Measurements from ENCODE around the gene ITGB8.
"Not testable (repeated sequence)": the region's sequence is repeated elsewhere in the genome, so short reads cannot be mapped to it uniquely, and the experiment has no call there.

The ITGB8 gene

DNA sequence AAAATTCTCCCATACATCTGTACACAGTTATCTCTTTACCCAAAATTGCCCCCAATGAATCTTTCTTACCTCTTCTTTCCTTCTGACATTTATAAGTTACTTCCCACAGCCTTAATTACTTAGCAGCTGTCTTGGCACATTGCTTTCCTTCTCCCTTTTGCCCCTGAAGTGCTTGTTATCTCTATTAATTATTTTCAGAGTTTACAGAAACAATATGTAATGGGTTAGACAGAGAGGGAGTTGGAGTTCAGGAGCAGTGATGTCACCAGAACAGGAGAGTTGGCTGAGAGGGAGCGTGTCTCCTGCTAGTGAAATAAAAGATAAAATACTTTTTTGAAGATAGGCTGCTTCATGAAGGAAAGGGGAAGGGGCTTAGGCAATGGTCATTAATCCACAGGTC, 57.4 kb downstream of the ITGB8 start:
- DNase-seq, result no peak

DNA sequence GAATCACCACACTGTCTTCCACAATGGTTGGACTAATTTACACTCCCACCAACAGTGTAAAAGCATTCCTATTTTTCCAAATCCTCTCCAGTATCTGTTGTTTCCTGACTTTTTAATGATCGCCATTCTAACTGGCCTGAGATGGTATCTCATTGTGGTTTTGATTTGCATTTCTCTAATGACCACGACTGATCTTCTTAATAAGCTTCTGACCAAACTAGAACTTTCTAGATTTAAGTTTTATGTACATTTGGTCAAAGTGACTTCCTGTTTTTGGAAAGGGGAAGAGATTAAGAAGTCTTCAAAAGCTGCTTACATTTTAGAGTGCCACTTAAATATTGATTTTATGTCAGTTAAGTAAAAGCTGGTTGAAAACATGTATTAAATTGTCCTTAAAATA, 58.5 kb downstream of the ITGB8 start:
- DNase-seq, result not testable (repeated sequence)

DNA sequence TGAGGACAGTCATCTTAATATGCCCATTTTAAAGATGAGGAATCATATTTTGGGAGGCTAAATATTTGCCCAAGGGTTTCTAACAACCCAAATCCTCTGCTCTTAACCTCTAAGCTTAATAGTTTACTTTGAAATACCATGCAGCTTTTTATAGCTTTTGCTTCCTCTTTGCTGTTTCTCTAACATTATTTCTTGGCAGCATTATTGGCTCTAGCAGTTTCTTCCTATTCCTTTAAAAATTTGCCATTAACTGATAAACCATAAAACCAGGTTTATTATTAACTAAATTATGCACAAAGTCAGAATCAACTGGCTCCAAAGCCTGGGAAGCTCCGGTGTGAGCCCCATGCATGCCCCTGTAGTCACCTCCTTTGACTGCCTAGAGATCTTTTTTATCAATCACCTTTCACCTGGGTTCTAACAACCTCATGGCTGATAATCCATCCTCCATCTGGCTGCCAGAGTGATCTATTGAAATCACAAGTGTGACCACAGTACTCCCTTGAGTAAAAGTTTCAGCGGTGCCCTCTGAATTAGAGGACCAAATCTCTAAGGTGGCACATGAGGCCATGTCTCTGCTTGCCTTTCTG, 62.4 kb downstream of the ITGB8 start:
- no peak for DNase-seq

DNA sequence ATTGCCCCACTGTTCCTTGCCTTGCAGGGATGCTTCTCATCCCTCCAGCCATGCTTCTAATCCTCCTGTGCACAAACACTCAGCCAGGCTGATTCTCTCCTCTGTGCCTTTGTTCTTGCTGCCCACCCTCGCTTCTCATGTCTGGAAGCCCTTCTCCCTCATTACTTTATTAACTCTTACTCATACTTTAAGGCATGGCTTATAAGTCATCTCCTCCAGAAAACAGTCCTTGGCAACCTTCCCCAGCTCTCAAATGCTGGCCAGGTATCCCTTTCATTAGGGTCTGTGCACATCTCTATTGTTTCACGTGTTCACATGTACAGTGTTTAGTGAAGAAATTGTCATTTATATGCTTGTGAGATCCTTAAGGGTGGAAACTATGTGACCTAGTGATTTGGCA, 62.9 kb downstream of the ITGB8 start:
- DNase-seq, result no peak

DNA sequence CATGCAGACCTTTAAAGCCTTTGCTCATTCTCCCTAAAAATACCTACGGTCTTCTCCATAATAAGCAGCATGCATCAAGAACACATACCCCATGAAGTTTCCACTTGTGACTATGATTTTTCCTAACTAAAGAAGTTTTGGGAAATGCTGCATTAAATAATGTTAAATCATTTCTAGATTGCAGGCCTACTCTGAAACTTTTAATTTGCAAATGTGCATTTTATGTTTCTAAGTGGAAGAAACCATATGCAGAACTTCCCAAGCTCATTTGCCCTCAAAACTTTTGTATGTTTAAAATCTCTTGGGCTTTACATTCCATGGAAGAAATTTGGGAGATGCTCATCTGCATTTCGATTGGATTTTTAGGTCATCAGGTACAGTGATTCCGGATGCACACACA, 63.6 kb downstream of the ITGB8 start:
- DNase-seq, result no peak

DNA sequence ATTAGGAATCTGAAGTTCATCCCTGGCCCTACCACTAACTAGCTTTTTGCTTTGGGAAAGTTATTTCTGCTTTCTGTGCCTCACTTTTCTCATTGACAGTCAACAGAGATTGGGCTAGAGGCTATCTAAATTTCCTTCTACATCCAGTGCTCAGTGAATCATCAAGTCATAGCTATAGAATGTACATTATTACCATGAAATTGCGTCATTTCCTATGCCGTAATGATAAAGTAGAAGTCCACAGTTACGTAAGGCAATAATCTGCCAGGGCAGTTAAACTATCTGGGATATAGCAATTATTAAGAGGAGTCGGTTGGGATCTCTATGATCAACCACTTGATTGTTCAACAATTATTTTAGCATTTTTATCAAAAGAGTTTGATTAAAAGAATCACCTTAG, 64.4 kb downstream of the ITGB8 start:
- no peak for DNase-seq

DNA sequence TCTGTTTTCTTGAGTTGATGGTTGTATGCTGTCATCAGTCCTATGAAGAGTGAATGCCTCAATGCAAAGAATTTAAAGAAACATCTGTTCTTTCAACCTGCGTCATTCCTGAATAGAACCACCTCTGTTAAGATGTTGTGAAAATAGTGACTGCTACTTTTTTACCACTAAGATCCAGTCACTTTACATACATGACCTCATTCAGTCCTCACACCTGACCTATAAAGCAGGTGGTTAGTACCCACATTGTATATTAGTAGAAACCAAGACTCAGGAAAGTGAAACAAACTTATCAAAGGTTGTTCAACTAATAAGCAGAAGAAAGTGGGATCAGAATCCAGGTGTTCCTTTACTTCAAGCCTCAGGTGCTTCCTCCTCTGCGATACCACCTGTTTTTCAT, 64.8 kb downstream of the ITGB8 start:
- no peak for DNase-seq

DNA sequence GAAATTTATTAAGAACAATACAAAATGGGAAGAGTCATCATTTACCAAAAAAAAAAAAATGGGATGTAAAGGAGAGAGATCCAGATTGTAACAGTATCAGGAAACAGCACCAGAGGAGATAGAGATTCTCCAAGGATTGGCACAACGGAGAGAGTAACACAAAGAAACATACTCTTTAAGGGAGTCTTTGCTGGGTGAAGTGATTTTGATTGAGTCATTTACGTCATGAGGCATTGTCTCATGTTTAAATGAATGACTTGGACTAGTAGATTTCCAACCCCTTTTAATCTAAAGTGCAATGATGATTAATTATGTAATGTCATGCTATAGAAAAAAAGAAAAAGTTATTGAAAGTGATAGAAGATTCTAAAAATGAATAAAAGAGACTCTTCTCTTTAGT, 68.8 kb downstream of the ITGB8 start:
- DNase-seq, result no peak

DNA sequence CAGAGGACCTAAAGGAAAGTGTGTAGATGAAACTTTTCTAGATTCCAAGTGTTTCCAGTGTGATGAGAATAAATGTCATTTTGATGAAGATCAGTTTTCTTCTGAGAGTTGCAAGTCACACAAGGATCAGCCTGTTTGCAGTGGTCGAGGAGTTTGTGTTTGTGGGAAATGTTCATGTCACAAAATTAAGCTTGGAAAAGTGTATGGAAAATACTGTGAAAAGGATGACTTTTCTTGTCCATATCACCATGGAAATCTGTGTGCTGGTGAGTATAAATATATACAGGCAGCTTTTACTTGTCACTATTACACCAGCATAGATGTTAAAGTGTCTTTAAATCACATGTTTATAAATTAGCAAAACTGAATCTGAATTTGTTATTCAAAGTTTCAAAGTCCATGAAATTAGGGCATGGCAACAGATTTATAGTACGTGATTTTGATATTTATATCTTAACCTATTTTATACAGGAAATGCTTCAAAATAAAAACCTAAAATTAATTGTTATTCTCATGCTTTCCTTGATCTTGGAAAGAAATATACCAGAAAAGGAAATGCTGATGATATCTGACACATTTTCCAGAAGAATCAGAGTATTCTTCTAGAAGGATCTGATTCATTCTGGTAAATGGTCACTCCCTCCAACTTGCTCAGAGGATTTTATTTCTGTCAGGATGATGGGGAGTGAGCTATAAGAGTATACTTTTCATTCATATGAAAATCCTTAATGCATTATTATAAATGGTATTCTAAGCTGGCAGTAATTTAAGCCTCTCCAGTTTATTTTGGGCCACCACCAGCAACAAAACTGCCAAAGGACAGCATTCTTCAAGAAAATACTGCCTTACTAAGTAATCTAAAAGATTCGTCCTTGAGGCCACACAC, 71.4 kb downstream of the ITGB8 start:
- no peak for DNase-seq

DNA sequence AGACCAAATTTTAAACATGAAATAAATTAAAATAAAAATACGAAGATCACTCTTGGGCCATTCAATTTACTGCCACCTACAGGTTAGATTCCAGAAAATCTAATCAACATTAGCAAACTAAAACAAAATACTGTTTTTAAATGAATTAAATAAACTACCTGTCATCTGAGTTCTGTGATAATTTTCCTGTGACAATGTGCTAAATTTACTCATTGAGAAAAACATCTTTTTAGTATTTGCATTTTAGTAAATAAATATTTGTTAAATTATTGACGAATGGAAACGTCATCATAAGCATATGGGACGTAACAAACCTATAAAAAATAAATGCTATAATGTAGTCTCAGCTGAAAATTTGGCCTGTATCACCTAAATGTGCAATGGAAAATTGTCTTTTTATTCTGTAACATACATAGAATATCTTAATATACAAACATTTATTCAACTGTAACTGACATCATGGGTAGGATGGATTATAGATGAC, 72.1 kb downstream of the ITGB8 start:
- no peak for DNase-seq

DNA sequence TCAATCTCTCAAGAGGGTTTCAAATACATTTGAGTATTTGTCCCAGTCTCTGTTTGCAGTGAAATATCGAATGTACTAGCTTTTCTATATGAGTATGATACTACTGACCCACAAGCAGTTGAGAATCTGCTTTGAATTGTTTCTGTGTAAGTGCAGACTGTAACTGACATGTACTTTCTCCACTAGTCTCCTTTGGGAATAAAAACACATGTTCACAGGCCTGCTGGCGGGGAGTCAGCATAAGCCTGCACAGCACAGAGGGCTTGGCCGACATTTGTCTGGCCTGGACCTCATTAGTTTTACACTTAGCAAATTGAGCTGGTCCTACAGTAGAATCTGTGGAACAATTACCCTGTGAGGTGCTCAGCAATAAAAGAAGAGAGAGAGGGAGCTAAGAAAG, 72.6 kb downstream of the ITGB8 start:
- no peak for DNase-seq

DNA sequence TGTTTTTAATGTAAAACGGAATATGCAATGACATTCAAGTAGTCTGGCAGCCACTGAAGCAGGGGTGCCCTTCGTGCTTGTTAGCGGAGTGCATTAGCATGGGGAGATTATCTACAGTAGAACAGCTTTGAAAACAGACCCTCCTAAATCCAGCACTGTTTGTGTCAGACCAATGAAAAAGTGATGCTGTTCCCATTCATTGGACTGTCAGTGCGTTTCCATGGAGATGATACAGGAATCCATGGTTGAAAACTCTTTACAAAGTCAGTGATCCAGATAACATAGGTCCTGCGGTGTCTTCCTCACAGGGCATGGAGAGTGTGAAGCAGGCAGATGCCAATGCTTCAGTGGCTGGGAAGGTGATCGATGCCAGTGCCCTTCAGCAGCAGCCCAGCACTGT, 73.6 kb downstream of the ITGB8 start:
- no peak for DNase-seq

DNA sequence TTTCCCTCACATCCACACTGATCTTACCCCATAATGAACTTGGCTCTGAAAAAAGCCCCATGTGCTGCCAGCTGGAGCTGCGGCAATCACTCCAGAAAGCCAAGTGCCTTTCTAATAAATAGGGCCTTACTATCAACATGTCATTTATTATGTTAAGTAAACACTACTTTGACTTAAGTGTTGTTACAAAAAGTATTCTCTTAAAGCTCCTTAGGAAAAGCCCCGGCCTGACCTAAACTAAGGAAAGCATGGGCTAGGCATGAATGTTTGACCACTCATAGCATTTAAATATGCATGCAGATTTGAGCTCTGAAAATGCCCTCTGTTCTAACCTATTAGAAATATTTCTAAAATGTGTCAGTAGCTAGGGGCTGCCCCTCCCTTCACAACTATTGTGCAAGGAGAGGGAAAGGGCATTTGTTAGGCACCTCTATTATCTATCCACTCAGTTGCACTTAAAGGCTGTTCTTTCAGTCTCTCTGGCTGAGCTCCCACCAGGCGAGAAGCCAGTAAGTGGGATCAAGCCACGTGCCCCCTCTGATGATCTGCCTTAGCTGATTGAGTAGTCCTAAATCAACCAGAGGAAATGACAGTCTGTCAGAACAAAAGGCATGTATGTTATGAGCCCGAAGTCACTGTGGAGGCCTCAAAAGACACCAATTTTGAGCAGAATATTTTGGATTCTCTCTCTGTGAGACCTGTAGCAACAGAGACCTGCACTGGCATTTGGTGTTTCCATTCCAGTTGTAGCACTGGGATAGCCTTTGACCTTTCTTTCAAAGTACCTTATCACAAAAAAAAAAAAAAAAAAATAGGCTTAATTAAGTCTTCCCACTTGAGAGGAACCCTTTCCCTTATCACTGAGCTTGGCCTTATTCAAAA, 77.1 kb downstream of the ITGB8 start:
- peak; percentile 35 to 55 for DNase-seq

DNA sequence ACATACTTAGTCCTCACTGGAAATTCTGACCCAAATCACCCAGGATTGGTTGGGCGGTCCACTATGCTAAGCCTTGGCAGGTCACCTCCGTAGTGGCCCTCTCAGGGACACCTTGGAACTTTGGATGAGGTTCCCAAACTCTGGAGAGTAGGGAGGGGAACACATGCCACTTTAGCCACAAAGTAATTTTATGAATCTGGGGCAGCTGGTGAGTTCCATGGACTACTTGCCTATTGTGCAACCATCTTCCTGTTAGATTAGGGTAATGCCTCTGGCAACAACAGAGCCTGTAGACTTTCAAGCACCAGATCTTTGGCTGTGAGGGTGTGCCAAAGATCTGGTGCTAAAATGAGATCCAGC, 77.7 kb downstream of the ITGB8 start:
- no peak for DNase-seq

DNA sequence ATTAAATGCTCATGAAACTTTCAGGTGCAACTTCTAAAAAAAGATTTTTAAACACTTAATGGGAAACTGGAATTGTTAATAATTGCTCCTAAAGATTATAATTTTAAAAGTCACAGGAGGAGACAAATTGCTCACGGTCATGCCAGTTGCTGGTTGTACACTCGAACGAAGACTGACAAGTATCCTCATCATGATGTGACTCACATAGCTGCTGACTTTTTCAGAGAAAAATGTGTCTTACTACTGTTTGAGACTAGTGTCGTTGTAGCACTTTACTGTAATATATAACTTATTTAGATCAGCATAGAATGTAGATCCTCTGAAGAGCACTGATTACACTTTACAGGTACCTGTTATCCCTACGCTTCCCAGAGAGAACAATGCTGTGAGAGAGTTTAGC, 79.3 kb downstream of the ITGB8 start:
- no peak for DNase-seq

DNA sequence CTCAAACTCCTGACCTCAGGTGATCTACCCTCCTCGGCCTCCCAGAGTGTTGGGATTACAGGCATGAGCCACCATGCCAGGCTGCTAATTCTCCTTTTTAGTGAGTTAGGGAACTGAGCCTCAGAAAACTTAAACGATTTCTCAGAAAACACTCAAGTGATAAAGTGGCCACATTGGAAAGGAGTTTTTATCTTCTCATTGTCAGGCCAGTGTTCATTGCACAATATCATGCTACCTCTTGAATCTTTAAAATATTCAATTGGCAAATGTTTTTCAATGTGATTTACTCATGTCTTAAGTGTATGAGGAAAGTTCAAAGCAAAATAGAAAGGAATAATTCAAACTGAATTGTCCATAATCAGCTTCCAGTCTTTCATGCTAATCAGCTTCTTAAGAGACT, 80.7 kb downstream of the ITGB8 start:
- DNase-seq, result no peak

DNA sequence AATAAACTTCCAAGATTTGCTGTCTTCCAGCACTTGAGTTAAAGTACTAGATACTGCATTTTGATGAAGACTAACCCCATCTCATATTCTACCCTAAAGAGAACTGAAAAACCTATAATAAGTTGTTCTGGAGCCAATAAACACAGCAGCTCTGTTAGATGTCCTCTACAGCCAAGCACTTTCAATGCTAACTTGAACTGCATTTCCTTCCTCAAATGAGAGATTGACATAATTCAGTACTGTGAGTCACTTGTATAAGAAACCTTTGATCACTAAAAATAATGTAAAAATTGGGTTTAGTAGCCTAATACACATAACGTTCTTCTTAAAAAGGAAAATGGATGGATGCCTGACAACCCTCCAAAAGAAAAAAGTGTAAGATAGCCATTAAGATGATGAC, 81.3 kb downstream of the ITGB8 start:
- no peak for DNase-seq

DNA sequence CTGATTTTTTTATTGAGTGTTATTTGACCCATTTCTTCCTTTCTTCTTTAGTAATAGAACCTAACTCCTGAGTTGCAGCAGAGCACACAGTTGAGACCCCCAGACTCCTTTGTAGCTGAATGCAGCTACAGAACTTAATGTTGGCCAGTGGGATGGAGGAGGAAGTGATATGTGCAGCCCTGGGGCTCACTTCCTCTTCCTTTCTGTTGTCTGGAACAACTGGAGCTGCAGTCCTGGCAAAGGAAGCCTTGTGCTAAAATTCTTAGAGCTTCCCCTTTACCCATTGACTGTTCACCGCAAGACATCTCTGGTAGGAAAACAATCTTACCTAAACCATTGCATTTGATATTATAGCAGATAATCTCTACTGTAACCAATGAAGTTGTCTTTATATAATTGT, 86.6 kb downstream of the ITGB8 start:
- DNase-seq, result no peak

DNA sequence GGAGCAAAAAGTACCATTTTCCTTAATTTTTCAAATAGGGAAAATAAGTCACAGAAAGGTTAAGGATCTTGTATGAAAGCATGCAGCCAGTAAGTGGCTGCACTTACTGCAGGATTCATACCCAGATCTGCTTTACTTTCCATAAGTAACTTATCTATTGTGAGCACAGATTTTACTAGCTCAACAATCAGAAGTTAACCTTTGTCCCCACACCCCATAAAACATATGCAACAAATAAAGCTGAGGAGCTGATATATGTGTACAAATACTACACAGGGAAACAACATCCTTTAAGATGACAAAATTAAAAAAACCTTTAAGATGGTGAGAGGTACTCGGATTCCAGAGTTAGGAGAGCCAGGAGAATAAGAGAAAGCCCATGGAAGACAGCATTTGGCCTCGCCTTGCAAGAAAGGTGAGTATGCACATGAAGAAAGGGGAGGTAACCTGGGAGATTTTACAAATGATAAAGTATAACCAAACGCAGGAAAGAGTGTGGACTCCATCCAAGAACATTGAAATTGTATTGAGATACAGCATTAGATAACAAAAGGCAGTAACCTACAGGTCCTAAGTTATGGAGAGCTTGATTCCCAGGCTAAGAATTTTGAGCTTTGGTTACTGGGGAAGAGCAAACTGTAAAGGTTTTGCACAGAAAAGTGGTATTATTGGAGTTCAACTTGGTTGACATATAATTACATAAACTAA, 87.1 kb downstream of the ITGB8 start:
- no peak for DNase-seq

DNA sequence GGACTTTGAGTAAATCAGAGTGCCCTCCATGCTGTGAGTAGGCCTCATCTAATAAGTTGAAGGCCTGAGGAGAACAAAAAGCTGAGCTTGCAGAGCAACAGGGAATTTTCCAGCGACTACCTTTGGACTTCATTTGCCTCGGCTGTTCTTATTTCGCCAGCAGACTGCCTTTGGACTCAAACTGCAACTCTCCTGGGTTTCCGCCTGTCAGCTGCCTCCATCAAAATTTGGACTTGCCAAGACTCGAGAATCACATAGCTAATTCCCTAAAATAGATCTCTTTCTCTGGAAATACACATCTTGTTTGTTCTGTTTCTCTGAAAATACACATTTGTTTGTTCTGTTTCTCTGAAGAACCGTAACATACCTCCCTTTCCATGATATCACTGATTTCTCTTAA, 93.8 kb downstream of the ITGB8 start:
- DNase-seq, result no peak

DNA sequence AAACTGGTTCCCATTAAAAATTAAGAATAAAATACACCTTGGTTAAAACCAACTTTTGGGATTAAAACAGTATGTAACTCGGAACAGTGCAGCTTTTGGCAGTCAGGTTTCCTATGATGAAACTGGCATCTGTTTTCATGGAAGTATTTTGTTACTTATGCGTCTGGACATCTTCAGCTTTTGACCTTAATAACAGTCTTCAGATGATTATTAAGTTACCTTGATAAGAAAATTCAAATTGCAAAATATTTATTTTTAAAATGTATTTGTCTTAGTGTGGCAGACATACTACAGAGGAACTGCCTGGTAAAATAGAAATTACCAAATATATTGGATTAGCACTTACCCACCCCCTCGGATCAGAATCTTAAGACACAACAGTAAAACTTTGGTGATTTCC, 100.0 kb downstream of the ITGB8 start:
- DNase-seq, result no peak

DNA sequence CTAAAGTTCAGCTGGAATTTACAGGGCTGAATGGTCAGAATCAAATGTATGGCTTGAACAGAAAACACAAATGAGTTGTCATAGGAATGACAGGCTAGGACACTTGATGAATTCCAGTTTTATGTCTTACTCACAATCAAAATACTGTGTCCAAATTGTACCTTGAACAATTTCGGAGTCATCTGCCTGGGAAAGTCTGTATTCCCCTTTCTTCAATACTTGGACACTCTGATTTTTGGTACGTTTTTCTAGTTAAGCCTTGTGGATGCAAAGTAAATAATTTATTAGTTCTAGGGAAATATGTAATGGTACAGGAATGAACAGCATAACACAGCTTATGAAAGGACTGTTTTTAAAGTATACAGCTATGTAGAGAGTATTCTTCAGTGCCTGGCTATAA, 100.4 kb downstream of the ITGB8 start:
- DNase-seq, result no peak

DNA sequence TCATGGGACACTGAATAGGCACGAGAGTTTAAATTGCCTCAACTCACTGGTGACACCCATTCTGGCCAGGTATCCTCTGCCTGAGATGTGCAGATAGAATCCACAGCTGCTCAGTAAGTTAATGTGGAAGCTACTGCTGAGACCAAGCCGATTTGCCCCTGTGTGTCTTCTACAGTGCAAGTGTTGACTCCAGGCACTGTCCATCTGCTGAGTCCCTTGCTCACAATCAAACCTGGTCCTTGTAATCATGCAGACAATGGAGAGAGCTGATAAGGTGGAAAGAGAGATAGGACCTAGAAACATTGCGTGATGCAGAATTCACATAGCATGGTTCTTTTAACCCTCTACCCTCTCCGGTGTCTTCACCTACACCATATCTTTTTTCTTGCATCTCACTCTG, 101.4 kb downstream of the ITGB8 start:
- no peak for DNase-seq
